T-helper 9 cell (primary cell): ENCODE data around the gene ARHGDIB.

Experiments used
- DNase-seq: peaks from one replicate; pipeline ENCODE4 v3.0.0-alpha.2; 2020

ARHGDIB gene

DNA sequence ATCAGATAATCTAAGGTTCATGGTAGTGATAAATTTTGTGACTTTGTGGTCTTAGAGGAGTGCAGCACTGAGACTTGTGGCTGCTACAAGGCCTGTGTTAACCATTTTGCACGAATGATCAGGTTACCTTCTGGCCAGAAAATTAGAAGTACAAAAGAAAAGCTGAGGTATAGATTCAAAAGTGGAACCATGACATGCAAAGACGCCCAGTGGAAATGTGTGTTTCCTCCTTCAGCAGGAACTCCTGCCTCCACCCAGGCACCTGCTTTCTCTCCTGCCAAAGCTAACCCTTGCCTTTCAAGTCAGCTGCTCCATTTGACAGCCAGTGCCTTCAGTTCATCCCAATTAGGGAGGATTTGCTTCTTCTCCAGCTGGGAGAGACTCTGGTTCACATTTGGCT, 21.6 kb upstream of the ARHGDIB start:
- no peak for DNase-seq

- DNase-seq, result no peak
Measured at GRCh38 chr12:14982562-14982961, 21.2 kb upstream of the ARHGDIB start.

GRCh38 chr12:14981049-14981448, 19.6 kb upstream of the ARHGDIB start:
- no peak for DNase-seq

DNA sequence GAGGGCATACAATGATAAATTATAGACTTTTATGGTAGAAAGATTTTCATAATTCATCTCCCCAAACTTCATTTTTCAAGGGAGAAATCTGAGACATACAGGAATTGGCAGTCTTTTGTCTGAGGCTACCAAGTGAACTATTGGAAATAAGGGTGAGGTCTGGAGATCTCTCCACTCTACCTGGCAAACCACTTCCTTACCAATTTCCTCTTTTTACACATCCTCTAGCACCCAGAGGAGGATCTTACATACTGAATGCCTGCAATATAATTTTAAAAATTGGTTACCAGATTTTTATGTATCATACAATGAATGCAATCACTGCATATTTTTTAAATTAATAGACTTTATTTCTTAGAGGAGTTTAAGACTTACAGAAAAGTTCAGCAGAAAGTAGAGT, 18.1 kb upstream of the ARHGDIB start:
- DNase-seq, result no peak

GRCh38 chr12:14976658-14977057, 15.3 kb upstream of the ARHGDIB start:
- DNase-seq, result no peak

DNA sequence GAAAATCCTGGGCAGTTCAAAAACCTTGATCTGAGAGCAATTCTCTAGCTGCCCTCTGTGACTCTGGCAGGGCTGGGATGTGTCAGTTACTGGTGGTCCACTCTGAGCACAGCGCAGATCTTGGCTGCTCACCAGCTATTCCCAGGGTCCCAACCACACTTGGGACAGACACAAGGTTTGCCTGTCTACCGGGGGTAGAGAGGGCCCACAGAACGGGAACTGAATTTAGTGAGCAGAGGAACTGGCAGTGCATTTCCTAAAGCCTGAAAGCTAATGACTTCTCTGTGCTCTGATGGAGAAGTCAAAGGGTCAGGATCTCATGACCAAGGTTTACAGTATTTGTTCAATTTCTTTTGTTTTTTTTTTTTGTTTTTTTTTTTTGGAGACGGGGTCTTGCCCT, 14.1 kb upstream of the ARHGDIB start:
- DNase-seq, result no peak

- DNase-seq, result no peak
Measured at GRCh38 chr12:14974633-14975032, 13.2 kb upstream of the ARHGDIB start.

DNA sequence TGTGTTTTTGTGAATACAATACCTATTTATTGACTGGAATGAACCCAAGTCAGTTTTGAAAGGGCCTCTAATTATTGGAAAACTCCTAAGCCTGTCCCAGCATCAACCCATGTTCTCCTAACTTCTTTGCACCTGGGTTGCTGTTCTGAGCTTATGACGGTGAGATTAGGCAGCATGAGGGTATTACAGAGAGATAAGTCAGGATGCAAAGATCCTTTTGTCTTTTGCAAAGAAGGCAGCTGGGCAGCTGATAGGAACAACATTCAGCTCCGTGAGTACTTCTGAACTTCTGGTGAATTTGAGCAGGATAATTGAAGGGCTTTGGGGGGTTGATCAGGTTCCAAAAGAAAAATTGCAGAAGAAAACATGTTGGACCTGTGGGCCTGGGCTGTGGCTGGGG, 11.4 kb upstream of the ARHGDIB start, which contains the start of gene PDE6H:
Gene PDE6H, plus strand, starts transcription at position 227 of the 400 bp plus-strand sequence. CDS start 4,971 bp downstream, outside the sequence.
- DNase-seq, result no peak

DNA sequence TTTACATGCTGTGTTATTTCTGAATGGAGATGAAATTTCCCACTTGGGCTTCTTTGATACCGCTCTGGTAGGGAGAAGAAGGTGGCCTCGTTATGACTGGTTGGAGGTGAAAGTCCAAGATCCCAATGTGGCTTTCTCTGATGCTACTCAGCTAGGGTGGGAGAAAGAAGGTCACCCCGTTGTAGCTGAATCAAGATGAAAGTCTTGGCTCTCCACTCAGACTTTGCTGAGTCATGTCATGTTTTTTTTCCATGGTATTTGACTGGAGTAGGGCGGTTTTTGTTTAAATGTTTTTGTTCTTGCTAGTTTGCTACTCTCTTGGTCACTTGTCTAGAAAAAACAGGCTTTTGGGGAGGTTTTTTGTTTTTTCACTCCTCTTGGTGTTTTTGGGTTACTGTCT, 9.1 kb upstream of the ARHGDIB start:
- DNase-seq, result no peak

- no peak for DNase-seq
Measured at GRCh38 chr12:14968478-14968877, 7.1 kb upstream of the ARHGDIB start.

DNA sequence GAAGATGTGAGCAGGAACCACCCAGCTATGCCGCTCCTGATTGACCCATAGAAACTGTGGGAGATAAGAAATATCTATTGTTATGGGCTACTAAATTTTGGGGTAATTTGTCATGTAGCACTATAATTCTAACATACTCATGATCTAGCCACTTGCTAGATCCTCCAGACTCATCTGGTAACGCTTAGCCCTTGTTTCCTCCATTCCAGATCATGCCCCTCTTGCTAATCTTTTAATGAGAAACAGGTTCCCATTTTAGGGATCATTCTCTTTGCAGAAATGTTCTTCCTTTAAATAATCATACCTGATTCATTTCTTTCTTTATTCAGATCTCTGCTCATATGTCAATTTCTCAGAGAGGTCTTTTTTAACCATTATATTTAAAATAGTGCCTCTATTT, 3.8 kb upstream of the ARHGDIB start:
- DNase-seq, result no peak

DNA sequence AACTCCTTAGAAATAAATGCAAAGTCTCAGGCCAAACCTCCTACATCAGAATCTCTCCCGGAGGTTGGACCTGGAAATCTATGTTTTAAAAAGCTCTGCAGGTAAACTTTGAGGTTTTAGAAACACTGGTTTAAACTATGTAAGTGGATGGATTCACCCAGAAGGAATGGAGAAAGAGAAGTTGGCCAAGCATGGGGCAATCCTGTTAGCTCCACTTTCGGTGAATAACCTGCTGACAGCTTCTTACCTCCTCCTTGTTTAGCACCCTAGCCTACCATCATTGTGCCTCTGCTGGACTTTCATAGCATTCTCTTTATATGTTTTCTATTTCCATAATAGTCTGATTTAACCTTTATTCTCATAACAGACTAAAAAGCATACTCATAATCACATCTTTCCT, 3.0 kb upstream of the ARHGDIB start:
- no peak for DNase-seq

DNA sequence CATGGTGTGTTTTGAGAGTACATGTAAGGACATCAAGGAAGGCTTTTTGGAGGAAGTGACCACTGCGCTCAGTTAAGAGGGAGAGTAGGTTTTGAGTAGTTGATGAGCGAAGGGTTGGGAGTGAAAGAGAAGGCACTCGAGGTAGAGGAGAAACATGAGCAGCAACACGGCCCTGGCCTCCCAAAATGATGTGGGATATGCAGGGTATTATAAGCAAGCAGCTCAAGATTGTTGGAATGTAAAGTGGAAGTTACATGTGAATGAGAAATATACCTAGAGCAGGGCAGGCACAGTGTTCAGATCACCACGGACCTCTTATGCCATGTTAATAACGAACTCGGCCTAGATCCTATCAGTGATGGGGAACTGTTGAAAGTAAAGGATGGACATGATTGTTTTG, 2.1 kb upstream of the ARHGDIB start:
- DNase-seq, result no peak

GRCh38 chr12:14962797-14963196, 1.4 kb upstream of the ARHGDIB start:
- no peak for DNase-seq

- no peak for DNase-seq
Measured at GRCh38 chr12:14962153-14962539, 745 bp upstream of the ARHGDIB start.

DNA sequence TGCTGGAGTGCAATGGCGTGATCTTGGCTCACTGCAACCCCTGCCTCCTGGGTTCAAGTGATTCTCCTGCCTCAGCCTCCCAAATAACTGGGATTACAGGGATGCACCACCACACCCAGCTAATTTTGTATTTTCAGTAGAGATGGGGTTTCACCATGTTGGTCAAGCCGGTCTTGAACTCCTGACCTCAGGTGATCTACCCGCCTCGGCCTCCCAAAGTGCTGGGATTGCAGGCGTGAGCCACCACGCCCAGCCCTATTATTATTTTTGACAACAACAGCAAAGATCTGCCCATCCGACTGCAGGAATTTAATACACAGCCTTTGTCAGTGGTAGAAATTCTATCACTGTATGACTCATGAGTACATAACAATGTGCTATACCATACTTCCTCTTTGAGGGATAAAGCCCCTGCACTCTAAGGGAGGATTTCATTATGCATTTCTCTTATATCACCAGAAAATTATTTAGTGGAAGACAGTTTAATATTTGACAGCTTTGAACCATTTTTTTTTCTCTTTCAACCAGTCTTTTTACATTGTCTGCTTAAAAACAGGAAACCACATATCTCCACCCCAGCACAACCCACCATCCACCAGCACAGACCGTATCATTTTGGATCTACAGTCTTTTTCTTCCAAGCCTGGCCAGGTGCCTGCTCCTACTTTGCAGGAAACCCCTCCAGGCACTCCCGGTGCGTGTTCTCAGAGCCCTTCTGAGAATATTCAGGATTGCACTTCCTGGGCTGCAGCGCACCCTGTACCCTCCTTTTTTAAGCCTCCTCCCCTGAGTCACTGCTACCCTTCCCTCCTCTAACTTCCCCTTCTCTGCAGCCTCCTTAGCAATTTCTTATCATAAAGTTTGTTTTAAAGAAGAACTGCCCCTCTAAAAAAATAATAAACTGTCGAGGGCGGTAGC, 594 bp downstream of the ARHGDIB start:
- DNase-seq, result no peak

DNA sequence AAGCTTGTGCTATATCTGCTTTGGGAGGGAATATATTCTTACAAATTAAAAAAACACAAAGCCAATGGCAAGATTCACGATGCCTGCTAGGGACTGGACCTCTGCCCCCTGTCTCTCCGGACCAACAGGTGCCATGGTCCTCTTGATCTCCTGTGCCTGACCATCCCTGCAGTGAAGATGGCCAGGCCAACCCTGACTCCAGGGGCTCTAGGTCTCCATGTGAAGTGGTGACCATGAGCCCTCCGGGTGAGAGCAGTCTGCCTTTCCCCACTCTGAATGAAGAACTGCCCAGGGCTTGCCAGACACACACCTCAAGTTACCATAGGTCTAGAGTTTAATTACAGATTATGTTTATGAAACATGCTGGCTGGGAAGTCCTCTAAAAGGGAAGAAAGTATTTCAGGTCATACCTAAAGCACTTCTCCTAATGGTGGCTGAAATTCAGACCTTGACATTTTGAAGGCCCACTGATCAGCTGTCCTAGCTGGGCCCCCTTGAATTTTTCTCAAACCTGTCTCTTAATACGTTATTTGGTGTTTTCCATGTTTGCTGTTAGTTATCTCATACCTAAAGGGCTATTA, 1.4 kb downstream of the ARHGDIB start:
- no peak for DNase-seq

DNA sequence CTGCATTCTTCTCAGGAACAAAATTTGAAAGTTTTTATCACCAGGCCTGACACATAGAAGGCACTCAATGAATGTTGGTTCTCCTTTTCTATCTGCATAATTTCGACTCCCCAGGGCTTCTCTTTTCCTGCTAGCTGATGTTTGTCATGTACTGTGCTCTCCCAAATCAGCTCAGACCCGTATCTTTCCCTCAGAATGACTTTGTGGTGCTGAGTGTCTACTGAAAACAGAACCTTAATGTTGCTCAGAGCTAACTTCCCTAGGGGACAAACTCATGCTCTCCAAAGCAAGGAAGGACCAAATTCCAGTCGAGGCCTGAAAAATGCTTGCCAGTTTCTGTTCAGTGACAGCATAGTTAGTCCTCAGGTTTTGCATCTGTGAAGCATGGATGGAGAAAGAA, 1.9 kb downstream of the ARHGDIB start:
- no peak for DNase-seq

GRCh38 chr12:14959126-14959440, 2.3 kb downstream of the ARHGDIB start:
- DNase-seq, result no peak

- DNase-seq, result no peak
Measured at GRCh38 chr12:14958361-14959125, 2.9 kb downstream of the ARHGDIB start.

DNA sequence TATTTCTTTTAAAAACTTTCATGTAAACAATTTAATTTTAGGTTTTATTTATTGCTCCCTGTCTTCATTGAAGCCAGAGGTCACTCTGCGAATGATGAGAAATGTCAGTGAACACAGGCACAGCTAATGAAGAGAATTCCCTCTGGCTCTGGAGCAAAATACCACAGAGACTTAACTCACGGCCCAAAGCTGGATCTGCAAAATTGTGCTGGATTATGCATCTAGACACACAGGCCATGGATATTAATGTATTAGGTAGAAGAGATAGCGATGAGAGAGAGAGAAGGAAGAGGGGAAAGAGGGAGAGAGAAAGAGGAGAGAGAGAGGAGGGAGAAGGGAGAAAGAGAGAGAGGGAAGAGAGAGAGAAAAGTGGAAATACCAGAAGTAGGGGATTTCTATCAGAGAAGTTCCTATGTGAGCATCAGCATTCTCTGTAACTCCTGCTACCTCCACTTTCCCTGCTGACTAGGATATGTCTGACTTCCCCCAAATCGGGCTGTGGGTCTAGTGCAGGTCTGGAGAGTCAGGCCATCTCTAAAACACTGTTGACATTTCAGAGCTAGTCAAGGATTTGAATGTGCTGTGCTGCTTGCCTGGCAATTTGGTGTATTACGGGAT, 3.7 kb downstream of the ARHGDIB start:
- no peak for DNase-seq

DNA sequence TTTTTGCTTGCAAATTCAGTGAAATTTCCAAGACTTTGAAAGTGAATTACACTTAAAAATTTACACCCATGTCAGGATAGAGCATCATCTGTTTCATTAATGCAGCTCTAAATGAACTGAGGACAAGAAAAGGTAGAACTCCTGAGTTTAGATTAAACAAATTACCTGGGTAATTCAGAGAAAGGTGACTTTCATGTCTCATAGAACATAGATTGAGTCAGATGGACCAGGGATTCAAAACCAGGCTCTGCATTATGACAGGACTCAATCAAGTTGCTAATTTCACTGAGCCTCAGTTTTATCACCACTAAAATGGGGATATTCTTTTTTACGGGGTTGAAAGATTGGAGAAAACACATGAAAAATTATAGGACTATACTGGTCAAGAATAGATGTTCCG, 4.5 kb downstream of the ARHGDIB start:
- DNase-seq, result no peak
